ENCODE results near the gene TMEM92. TPM values are rescaled to one million over a fixed set of nuclear protein-coding genes. Genes with fewer than 3 reads are reported as not detected.

TMEM92 gene
- polyA plus RNA-seq, 1 donor (not counting 4 experiments of a cell fraction or from before 2014, with no cell fraction given), result 0.88 TPM

DNA sequence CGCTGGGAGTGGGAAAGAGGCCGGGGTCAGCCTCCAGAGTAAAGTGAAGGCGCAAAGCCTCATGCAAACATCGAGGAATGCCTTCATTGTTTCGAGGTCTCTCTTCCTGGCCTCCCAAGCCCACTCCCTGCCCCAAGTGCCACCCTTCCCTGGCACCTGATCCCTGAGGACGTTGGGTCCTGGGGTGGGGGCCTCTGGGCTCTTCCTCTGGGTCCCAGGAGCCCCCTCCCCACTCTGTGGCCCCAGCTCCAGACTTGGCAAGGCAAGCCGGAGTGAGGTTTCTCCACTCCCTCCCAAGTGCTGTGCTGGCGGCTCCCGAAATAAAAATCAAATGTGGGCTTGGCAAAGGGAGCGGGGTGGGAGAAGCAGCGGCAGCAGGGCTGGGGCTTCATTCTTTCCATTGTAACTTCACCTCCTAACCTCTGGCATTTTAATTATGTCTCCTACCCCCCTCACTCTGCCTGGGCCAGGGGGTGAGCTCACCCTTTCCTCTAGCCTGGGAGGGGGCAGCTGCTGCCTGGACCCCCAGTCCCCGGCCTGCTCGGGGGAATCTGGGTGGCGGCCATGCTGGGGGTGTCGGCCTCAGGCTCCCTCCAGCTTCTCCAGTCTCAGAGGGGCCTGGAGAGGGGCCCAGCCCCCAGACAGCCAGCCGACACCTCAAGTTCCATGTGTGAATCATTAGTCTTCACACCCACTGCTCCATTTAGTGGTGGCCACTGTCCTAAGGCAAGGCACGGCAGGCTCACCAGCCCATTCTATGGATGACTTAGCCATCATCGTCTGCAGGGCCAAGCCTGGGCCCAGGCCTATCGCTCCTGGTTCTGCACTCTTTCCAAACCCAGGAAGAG, 14.6 kb upstream of the TMEM92 start:
- no peak for DNase-seq (ENCODE audit: low read depth, low spot score)
- no peak overlapping the region for H3K9ac ChIP-seq (ENCODE audit: control insufficient read depth, extremely low read depth, insufficient read depth, low read length)
- no peak overlapping the region for H2AFZ ChIP-seq (ENCODE audit: control insufficient read depth, low read length)
- H3K9me1 ChIP-seq (ENCODE audit: control insufficient read depth, extremely low read depth, insufficient read depth, low read length), result no peaks in the 10 kb centered on the region
- H3K36me3 ChIP-seq (ENCODE audit: control insufficient read depth in 2 of 2, extremely low read depth in 1 of 2, insufficient read depth in 2 of 2, low read length in 2 of 2), result no peaks in the 10 kb centered on the region
- H3K4me1 ChIP-seq (ENCODE audit: control insufficient read depth, extremely low read depth, insufficient read depth, low read length), result no peaks in the 10 kb centered on the region
- TF ChIP-seq, protein P1, sequence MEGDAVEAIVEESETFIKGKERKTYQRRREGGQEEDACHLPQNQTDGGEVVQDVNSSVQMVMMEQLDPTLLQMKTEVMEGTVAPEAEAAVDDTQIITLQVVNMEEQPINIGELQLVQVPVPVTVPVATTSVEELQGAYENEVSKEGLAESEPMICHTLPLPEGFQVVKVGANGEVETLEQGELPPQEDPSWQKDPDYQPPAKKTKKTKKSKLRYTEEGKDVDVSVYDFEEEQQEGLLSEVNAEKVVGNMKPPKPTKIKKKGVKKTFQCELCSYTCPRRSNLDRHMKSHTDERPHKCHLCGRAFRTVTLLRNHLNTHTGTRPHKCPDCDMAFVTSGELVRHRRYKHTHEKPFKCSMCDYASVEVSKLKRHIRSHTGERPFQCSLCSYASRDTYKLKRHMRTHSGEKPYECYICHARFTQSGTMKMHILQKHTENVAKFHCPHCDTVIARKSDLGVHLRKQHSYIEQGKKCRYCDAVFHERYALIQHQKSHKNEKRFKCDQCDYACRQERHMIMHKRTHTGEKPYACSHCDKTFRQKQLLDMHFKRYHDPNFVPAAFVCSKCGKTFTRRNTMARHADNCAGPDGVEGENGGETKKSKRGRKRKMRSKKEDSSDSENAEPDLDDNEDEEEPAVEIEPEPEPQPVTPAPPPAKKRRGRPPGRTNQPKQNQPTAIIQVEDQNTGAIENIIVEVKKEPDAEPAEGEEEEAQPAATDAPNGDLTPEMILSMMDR (optimal IDR thresholded peaks at IDR 0.05 in 1 of 3, IDR thresholded peaks at IDR 0.05 in 1 of 3, conservative IDR thresholded peaks at IDR 0.05 in 1 of 3; ENCODE audit: extremely low read depth in 1 of 3, insufficient read depth in 2 of 3, low read length in 3 of 3), result no peak
- no peak for TF ChIP-seq EZH2 (IDR thresholded peaks at IDR 0.05; ENCODE audit: low read length)
- H4K20me1 ChIP-seq (ENCODE audit: control insufficient read depth, extremely low read depth, insufficient read depth, low read length), result no peaks in the 10 kb centered on the region
- H3K4me2 ChIP-seq (ENCODE audit: control insufficient read depth, extremely low read depth, insufficient read depth, low read depth, low read length), result no peak overlapping the region
- H3K4me3 ChIP-seq (ENCODE audit: control insufficient read depth in 2 of 3, extremely low read depth in 1 of 3, insufficient read depth in 2 of 3, low read depth in 1 of 3, low read length in 3 of 3), result no peak overlapping the region
- dilution Hi-C loops (cut with MboI; ENCODE audit: extremely low pct_ligation_motif_present, low sequenced_read_pairs), result no loop called here
- peaks cover 23% of the 10 kb centered on the region for H3K27me3 ChIP-seq (ENCODE audit: control insufficient read depth, extremely low read depth, insufficient read depth, low read length)
- H3K9me3 ChIP-seq (ENCODE audit: control insufficient read depth, low read depth, low read length), result no peaks in the 10 kb centered on the region
- H3K27ac ChIP-seq (ENCODE audit: control insufficient read depth, insufficient read depth, low read length), result no peak overlapping the region
- no peaks in the 10 kb centered on the region for H3K79me2 ChIP-seq (ENCODE audit: control insufficient read depth, insufficient read depth, low read length)
- no peak for FAIRE-seq

DNA sequence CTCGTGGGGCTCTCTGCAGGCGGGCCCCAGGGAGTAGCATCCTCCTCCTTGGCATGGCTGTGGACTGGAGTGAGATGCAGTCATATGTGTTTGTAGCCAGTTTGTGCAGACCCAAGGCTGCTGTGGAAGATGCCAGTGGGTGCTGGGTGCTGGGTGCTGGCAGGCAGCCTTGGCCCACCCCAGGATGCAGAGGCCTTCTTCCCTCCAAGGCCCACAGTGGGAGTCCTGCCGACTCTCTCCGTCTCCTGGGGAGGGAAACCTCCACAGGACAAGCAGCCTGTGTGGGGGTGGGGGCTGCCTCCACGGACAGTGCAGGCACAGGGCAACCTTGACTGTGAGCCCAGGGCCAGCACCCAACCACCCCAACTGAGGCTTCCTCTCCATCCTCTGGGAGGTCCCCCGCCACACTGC, 13.8 kb upstream of the TMEM92 start:
- TF ChIP-seq, protein P1 (optimal IDR thresholded peaks at IDR 0.05 in 1 of 3, IDR thresholded peaks at IDR 0.05 in 1 of 3, conservative IDR thresholded peaks at IDR 0.05 in 1 of 3; ENCODE audit: extremely low read depth in 1 of 3, insufficient read depth in 2 of 3, low read length in 3 of 3), result no peak
- TF ChIP-seq EZH2 (IDR thresholded peaks at IDR 0.05; ENCODE audit: low read length), result no peak
- Histone ChIP-seq H3K27ac (ENCODE audit: control insufficient read depth, insufficient read depth, low read length) (no peak overlapping the region), H3K4me3 (ENCODE audit: control insufficient read depth in 2 of 3, extremely low read depth in 1 of 3, insufficient read depth in 2 of 3, low read depth in 1 of 3, low read length in 3 of 3) (no peak overlapping the region), H3K9me3 (ENCODE audit: control insufficient read depth, low read depth, low read length) (no peaks in the 10 kb centered on the region), H3K9ac (ENCODE audit: control insufficient read depth, extremely low read depth, insufficient read depth, low read length) (no peak overlapping the region), H3K4me2 (ENCODE audit: control insufficient read depth, extremely low read depth, insufficient read depth, low read depth, low read length) (no peak overlapping the region), H4K20me1 (ENCODE audit: control insufficient read depth, extremely low read depth, insufficient read depth, low read length) (no peaks in the 10 kb centered on the region), H3K9me1 (ENCODE audit: control insufficient read depth, extremely low read depth, insufficient read depth, low read length) (no peaks in the 10 kb centered on the region), H3K4me1 (ENCODE audit: control insufficient read depth, extremely low read depth, insufficient read depth, low read length) (no peaks in the 10 kb centered on the region), H3K27me3 (ENCODE audit: control insufficient read depth, extremely low read depth, insufficient read depth, low read length) (peaks cover 23% of the 10 kb centered on the region), H3K36me3 (ENCODE audit: control insufficient read depth in 2 of 2, extremely low read depth in 1 of 2, insufficient read depth in 2 of 2, low read length in 2 of 2) (no peaks in the 10 kb centered on the region), H2AFZ (ENCODE audit: control insufficient read depth, low read length) (no peak overlapping the region), H3K79me2 (ENCODE audit: control insufficient read depth, insufficient read depth, low read length) (no peaks in the 10 kb centered on the region)
- no peak for DNase-seq (ENCODE audit: low read depth, low spot score)
- no peak for FAIRE-seq
- dilution Hi-C loops (cut with MboI; ENCODE audit: extremely low pct_ligation_motif_present, low sequenced_read_pairs), result no loop called here

Data from keratinocyte (primary cell).